Activated CD4-positive, alpha-beta T cell treated with anti-CD3 and anti-CD28 coated beads, Interleukin-2, amount 10 ng/mL, durations not matched to agents 7 days and 5 days (primary cell): ENCODE measurements around the gene DAZL. TPM values are rescaled to one million over a fixed set of nuclear protein-coding genes. Genes with fewer than 3 reads are reported as not detected.

Source experiments
- CTCF ChIA-PET: fragments of 350-600 bp; sonication (Branson Sonifier 250); formaldehyde crosslinking; loops from one replicate; lab custom pipeline; 2021; ENCODE audit warnings: antibody characterized with exemption; lab: Charles Lee
- POLR2A ChIA-PET: fragments of 350-600 bp; sonication (Branson Sonifier 250); formaldehyde crosslinking; loops from one replicate; lab custom pipeline; 2021; ENCODE audit warnings: antibody characterized with exemption; lab: Charles Lee
- DNase-seq: peaks from one replicate; pipeline ENCODE4 v3.0.0-alpha.2; 2020
- H3K27ac Mint-ChIP-seq: one replicate; pipeline ENCODE4 v1.8.0; 2021; ENCODE audit warnings: mild to moderate bottlenecking, moderate library complexity, mixed read lengths
- H3K27me3 Mint-ChIP-seq: one replicate; pipeline ENCODE4 v1.8.0; 2021; ENCODE audit warnings: mixed read lengths
- H3K36me3 Mint-ChIP-seq: one replicate; pipeline ENCODE4 v1.8.0; 2021; ENCODE audit warnings: low read depth, mixed read lengths
- H3K4me1 Mint-ChIP-seq: one replicate; pipeline ENCODE4 v1.8.0; 2021; ENCODE audit warnings: mixed read lengths
- H3K4me3 Mint-ChIP-seq: one replicate; pipeline ENCODE4 v1.8.0; 2021; ENCODE audit warnings: mild to moderate bottlenecking, moderate library complexity, mixed read lengths
- H3K9me3 Mint-ChIP-seq: one replicate; pipeline ENCODE4 v1.8.0; 2021; ENCODE audit warnings: mixed read lengths
- total RNA-seq, 2 experiments: library from RNA; stranded (reverse); gene quantifications; one replicate each; pipeline ENCODE4 v1.2.3, GENCODE V29; 2021

Gene DAZL
- total RNA-seq, 2 experiments from 2014 or later: not detected

DNA sequence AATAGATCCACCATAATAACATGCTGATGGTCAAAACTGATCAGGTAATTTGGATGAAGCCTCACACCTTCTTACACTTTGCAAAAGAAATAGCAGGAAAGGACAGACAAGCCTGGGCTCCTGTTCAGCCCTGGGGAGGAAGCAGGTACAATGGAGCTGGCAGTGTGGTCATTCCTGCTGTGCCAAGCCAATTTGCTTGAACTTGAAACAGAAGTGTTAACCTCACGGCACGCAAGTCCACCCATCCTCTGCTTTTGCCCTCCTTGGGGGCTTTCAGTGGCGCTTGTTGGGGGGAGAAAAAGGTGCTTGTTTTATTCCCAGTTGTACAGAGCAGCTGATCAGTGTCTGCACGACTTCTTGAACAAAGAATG is 54.9 kb downstream of the DAZL start:
- DNase-seq: no peak
- CTCF ChIA-PET: interaction anchor here (0.9 to 1.8 kb wide), 10 partner anchors 10 to 292 kb away, joined by 3 to 14 read pairs (median 4); partner anchors contain the start of genes DPH3 and OXNAD1
- H3K4me1 Mint-ChIP-seq: peaks cover 12% of the 10 kb centered on the region
- H3K36me3 Mint-ChIP-seq: no peaks in the 10 kb centered on the region
- peaks cover 10% of the 10 kb centered on the region for H3K27me3 Mint-ChIP-seq
- H3K27ac Mint-ChIP-seq: no peak overlapping the region
- H3K9me3 Mint-ChIP-seq: no peaks in the 10 kb centered on the region
- no peak overlapping the region for H3K4me3 Mint-ChIP-seq
- POLR2A ChIA-PET: no interaction called here

DNA sequence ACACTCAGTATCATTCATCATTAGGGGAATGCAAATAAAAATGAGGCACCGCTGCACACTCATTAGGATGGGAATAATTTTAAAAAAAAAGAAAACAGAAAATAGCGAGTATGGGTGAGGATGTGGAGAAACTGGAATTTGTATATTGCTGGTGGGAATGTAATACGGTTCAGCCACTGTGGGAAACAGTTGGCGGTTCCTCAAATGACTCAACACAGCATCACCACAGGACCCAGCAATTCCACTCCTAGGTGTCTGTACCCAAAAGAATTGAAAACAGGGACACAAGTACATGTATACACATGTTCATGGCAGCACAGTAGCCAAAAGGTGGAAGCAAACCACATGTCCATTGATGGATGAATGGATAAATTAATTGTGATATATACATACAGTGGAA is 56.5 kb downstream of the DAZL start:
- H3K27me3 Mint-ChIP-seq: peaks cover 9% of the 10 kb centered on the region
- H3K27ac Mint-ChIP-seq: no peak overlapping the region
- H3K4me3 Mint-ChIP-seq: no peak overlapping the region
- DNase-seq: no peak
- H3K4me1 Mint-ChIP-seq: peaks cover 16% of the 10 kb centered on the region
- ChIA-PET CTCF (interaction anchor here (1.6 kb wide), 1 partner anchor 19 kb away, joined by 3 read pairs; no protein-coding TSS in a partner anchor), POLR2A (no interaction called here)
- H3K36me3 Mint-ChIP-seq: no peaks in the 10 kb centered on the region
- no peaks in the 10 kb centered on the region for H3K9me3 Mint-ChIP-seq

DNA sequence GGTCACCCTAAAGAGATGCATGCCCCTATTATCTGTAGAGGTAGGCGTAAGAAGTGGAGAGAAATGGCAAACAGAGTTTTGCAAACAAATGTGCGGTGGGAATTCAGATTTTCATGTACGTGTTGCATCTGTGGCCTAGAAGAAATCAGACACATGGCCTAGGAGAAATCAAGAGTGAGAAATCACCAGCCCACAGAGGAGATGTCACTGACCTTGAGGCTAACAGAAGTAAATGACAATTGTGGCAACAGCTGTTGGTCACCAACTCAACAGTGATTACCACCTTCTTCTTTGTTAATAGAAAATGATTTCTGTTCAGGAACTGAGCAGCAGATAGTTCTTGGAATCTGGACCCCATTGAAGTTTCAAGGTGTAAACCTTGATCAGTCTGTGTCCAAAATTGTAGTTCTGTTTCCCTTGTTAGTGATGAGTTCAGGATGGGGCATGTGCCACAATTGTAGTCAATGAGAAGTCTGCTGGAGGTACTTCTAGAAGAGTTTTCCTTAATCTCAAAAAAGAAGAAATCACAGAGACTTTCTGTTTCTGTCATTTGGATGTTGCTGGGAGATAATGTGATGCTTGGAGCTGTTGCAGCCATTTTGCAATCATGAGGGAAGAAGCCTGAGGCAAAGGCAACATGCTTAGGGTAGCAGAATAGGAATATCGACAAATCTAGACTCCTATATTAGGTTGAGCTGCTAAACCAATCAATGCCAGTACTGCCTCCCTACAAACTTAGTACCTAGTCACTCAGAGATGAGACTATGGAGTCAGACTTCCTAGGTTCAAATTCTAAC is 57.5 kb downstream of the DAZL start:
- CTCF ChIA-PET: interaction anchor here (1.2 to 1.7 kb wide), 3 partner anchors 18 to 280 kb away, joined by 3 to 4 read pairs (median 3); no protein-coding TSS in a partner anchor
- H3K4me3 Mint-ChIP-seq: no peak overlapping the region
- H3K27ac Mint-ChIP-seq: no peak overlapping the region
- H3K9me3 Mint-ChIP-seq: no peaks in the 10 kb centered on the region
- H3K27me3 Mint-ChIP-seq: peaks cover 2% of the 10 kb centered on the region
- DNase-seq: no peak
- H3K4me1 Mint-ChIP-seq: peaks cover 18% of the 10 kb centered on the region
- no peaks in the 10 kb centered on the region for H3K36me3 Mint-ChIP-seq
- POLR2A ChIA-PET: no interaction called here

DNA sequence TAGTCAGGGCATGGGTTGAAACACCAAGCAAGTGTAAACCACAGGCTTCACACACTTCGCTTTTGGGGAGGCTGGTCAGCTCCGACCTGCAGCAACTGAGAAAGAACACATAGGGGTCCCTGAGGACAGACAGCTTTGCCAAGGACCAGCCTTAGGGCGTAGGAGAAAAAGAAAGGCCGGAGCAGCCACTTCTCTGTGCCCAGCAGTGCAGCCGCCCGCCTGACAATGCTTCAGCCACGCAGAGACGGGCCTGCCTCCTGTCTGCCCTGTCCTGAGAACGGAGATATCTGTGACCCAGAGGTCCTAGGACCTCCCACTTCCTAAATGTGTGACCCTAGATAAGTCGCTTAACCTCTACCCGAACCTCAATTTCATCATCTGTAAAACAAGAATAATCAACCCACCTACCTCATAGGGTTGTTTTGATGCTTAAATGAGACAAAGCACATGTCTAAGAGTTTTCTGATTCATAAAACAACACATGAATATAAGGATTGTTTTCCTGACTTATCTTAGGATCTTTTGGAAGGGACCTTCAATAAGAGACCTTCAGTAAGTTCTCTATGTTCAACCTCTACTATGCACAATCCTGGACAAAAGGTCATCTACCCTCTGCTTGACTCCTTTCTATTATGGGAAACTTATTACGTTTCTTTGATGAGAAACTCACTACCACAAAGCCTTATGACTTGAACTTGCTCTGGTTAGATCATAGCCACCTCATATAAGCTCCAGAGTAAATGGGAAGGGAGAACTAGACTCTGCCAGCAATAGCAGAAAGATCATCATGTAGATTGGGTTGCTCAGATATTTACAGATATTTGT is 58.8 kb downstream of the DAZL start:
- peaks cover 17% of the 10 kb centered on the region for H3K4me1 Mint-ChIP-seq
- no peak overlapping the region for H3K4me3 Mint-ChIP-seq
- no peaks in the 10 kb centered on the region for H3K36me3 Mint-ChIP-seq
- DNase-seq: no peak
- no peak overlapping the region for H3K27ac Mint-ChIP-seq
- H3K27me3 Mint-ChIP-seq: no peaks in the 10 kb centered on the region
- H3K9me3 Mint-ChIP-seq: no peaks in the 10 kb centered on the region
- ChIA-PET POLR2A (no interaction called here), CTCF (interaction anchor here (1.3 to 1.8 kb wide), 3 partner anchors 246 to 278 kb away, joined by 3 to 5 read pairs (median 4); no protein-coding TSS in a partner anchor)

DNA sequence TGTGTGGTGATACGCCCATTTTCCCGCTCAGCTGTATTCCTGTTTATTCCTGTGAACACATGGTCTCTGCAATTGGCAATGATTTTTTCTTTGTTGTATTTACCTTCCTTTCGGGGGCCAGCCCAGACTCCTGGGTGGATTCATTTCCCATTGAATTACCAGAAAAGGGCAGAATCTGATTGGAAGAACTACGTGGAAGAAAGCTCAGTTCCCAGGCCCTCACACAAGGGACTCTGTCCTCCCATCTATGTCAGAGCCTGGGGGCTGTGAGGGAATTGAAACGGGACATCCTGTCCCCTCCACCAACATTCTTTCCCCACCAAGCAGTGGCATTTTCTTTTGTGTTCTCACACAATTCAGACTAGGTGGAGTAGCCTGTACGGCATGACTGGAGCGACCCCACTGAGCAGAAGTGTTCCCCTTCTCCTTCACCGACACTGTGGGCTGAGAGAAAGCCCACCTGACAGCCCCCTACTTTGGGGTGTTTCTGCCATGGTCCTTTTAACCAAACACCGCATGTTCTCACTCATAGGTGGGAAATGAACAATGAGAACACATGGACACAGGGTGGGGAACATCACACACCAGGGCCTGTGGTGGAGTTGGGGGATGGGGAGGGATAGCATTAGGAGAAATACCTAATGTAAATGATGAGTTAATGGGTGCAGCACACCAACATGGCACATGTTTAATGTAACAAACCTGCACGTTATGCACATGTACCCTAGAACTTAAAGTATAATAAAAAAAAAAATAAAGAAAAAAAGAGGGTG is 59.6 kb downstream of the DAZL start:
- Mint-ChIP-seq H3K4me1 (peaks cover 9% of the 10 kb centered on the region), H3K36me3 (no peaks in the 10 kb centered on the region), H3K4me3 (no peak overlapping the region), H3K27me3 (peaks cover 5% of the 10 kb centered on the region), H3K27ac (no peak overlapping the region), H3K9me3 (no peaks in the 10 kb centered on the region)
- DNase-seq: no peak
- POLR2A ChIA-PET: no interaction called here
- CTCF ChIA-PET: interaction anchor here (1.8 kb wide), 1 partner anchor 255 kb away, joined by 5 read pairs; no protein-coding TSS in a partner anchor

DNA sequence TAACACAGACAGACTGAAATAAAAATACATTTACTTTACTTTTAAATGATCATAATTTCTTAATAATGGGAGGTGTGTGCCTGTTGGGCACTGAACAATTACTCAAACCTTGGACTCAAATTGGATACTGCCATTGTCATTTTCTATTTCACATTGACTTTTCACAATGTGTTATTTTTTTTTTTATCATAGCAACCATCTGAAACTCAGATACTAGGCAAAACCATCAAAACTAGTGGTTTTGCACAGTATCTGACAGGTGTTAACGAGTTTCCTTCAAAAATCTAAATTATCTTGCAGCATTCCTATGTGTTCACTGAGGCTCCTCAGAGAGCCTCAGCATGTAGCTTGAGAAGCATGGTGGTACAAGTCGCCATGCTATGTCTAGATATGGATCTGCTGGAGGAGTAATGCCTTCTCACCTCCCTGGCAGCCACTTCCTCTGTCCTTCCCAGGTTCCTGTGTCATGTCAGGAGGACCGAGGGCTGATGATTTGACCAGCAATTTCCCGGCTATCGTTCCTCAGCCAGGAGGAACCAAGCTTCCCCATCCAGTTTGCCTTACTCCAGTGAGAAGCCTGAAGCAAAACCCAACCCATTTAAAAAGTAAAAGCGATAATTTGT is 61.9 kb downstream of the DAZL start:
- POLR2A ChIA-PET: no interaction called here
- CTCF ChIA-PET: interaction anchor here (0.8 kb wide), 1 partner anchor 224 kb away, joined by 3 read pairs; no protein-coding TSS in a partner anchor
- DNase-seq: no peak

DNA sequence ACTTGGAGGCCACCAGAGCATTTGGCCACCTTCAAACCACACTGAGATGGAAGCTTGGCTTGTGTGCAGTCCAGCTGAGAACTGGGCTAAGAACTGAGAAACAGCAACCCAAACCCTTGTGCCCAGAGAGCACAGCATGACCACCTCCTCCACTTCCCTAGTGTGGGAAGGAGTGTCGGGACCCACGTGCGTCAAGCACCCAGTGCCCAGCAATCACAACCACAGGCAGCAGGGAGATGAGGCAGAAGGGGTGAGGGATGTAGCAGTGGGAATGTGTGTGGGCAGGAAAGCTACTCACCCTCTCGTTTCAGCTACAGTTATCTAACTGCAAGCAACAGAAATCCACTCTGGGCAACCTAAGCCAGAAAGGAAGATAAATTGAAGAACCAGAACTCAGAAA is 66.7 kb downstream of the DAZL start:
- Mint-ChIP-seq H3K27ac (no peak overlapping the region), H3K4me3 (no peak overlapping the region), H3K27me3 (peaks cover 27% of the 10 kb centered on the region), H3K9me3 (no peaks in the 10 kb centered on the region), H3K4me1 (peaks cover under 1% of the 10 kb centered on the region), H3K36me3 (no peaks in the 10 kb centered on the region)
- no peak for DNase-seq
- ChIA-PET CTCF (interaction anchor here (1.1 kb wide), 1 partner anchor 9 kb away, joined by 3 read pairs; no protein-coding TSS in a partner anchor), POLR2A (no interaction called here)

More for the DNA sequence above, 61.9 kb downstream of the DAZL start:
- Mint-ChIP-seq H3K27me3 (peaks cover 16% of the 10 kb centered on the region), H3K36me3 (no peaks in the 10 kb centered on the region), H3K9me3 (no peaks in the 10 kb centered on the region), H3K27ac (no peak overlapping the region), H3K4me3 (no peak overlapping the region), H3K4me1 (peaks cover 7% of the 10 kb centered on the region)

DNA sequence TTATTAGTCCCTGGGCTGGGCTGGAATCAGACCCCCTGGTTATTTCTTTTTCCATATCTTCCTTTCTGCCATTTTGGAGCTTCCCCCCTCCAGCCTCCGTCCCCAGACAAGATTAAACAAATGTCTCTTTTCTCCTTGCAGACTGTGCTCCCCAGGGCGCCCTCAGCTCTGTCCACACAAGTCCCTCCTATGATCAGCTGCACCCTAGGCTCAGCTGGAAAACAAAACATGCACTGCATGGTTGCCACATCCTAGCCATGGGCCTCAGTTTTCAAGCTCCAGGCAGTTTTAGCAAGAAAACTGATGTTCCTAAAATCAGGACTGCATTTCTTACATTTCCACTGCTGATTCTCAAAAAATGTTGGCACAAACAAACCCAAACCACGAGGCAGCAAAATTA is 68.2 kb downstream of the DAZL start:
- ChIA-PET POLR2A (no interaction called here), CTCF (interaction anchor here (0.6 to 1.7 kb wide), 4 partner anchors 14 to 571 kb away, joined by 3 to 7 read pairs (median 5); partner anchors contain the start of gene OXNAD1)
- Mint-ChIP-seq H3K4me3 (no peak overlapping the region), H3K36me3 (no peaks in the 10 kb centered on the region), H3K27ac (no peak overlapping the region), H3K27me3 (peaks cover 27% of the 10 kb centered on the region), H3K4me1 (no peaks in the 10 kb centered on the region), H3K9me3 (no peaks in the 10 kb centered on the region)
- DNase-seq: no peak

Other genes with a start within 250 kb of the DAZL start
- 10 to 100 TPM; 57.3 to 57.9 TPM for gene RFTN1, start 91.7 kb downstream of the DAZL start, total RNA-seq